ENCODE measurements around the gene FGFBP2. TPM values are rescaled to one million over a fixed set of nuclear protein-coding genes. Genes with fewer than 3 reads are reported as not detected.

The FGFBP2 gene
- total RNA-seq, 1 donor = 0.36 TPM

DNA sequence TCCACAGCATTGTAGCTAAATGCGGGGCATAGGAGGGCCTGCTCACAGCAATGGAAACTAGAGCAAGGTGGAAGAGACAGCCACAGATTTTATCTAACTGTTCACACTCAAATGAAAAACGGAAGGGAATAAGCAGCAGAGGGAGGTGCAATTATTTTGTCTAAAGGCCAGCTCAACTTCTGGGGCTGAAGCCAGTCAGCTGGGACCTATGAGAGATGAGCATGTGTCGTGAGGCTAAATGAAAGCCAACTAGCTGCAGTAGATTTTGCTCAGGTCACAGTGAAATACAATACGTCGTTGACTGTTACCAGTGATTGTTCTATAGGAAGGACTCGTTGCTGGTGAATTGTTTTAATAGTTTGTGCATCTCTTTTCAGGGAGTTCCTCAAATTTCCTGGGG is 26.4 kb upstream of the FGFBP2 start:
- Histone ChIP-seq H3K4me2 (ENCODE audit: insufficient read depth, low read length) (no peak overlapping the region), H3K79me2 (ENCODE audit: insufficient read depth, low read length) (no peaks in the 10 kb centered on the region), H3K27ac (ENCODE audit: low read depth, low read length) (no peak overlapping the region), H3K4me3 (ENCODE audit: insufficient read depth, low read length) (no peak overlapping the region), H2AFZ (ENCODE audit: low read length) (no peak overlapping the region), H3K36me3 (ENCODE audit: insufficient read depth, low read length) (no peaks in the 10 kb centered on the region), H4K20me1 (ENCODE audit: insufficient read depth, low read length) (no peaks in the 10 kb centered on the region), H3K4me1 (ENCODE audit: insufficient read depth, low read length) (no peaks in the 10 kb centered on the region), H3K9me3 (ENCODE audit: low read depth, low read length) (no peaks in the 10 kb centered on the region), H3K27me3 (ENCODE audit: insufficient read depth, low read length) (peaks cover 36% of the 10 kb centered on the region)
- DNase-seq (ENCODE audit: insufficient read length, low spot score, missing footprints) = no peak
- TF ChIP-seq, protein P1, sequence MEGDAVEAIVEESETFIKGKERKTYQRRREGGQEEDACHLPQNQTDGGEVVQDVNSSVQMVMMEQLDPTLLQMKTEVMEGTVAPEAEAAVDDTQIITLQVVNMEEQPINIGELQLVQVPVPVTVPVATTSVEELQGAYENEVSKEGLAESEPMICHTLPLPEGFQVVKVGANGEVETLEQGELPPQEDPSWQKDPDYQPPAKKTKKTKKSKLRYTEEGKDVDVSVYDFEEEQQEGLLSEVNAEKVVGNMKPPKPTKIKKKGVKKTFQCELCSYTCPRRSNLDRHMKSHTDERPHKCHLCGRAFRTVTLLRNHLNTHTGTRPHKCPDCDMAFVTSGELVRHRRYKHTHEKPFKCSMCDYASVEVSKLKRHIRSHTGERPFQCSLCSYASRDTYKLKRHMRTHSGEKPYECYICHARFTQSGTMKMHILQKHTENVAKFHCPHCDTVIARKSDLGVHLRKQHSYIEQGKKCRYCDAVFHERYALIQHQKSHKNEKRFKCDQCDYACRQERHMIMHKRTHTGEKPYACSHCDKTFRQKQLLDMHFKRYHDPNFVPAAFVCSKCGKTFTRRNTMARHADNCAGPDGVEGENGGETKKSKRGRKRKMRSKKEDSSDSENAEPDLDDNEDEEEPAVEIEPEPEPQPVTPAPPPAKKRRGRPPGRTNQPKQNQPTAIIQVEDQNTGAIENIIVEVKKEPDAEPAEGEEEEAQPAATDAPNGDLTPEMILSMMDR (IDR thresholded peaks at IDR 0.05; ENCODE audit: extremely low read depth, low read depth, low read length) = no peak

DNA sequence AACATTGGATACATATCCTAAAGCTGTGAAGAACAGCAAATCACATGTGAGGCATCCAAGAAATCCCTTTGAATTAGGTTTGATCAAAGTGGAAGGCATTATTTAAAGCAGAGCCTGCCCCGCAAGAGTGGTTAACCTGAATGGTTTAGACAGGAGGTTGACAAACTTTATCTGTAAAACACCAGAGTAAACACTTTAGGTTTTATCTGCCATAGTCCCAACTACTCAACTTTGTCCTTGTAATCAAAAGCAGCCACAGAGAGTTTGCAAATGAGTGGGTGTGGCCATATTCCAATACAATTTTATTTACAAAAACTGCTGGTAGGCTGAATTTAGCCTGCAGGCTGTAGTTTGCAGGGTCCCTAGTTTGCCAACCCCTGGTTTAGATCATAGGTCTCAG is 25.2 kb upstream of the FGFBP2 start:
- no peak overlapping the region for H3K4me3 ChIP-seq (ENCODE audit: insufficient read depth, low read length)
- H3K27me3 ChIP-seq (ENCODE audit: insufficient read depth, low read length) = peaks cover 27% of the 10 kb centered on the region
- H3K27ac ChIP-seq (ENCODE audit: low read depth, low read length) = no peak overlapping the region
- TF ChIP-seq, protein P1 (IDR thresholded peaks at IDR 0.05; ENCODE audit: extremely low read depth, low read depth, low read length) = no peak
- H3K4me1 ChIP-seq (ENCODE audit: insufficient read depth, low read length) = peaks cover 4% of the 10 kb centered on the region
- DNase-seq (ENCODE audit: insufficient read length, low spot score, missing footprints) = no peak
- H3K9me3 ChIP-seq (ENCODE audit: low read depth, low read length) = no peaks in the 10 kb centered on the region
- no peaks in the 10 kb centered on the region for H4K20me1 ChIP-seq (ENCODE audit: insufficient read depth, low read length)
- H3K36me3 ChIP-seq (ENCODE audit: insufficient read depth, low read length) = no peaks in the 10 kb centered on the region
- H3K4me2 ChIP-seq (ENCODE audit: insufficient read depth, low read length) = no peak overlapping the region
- H3K79me2 ChIP-seq (ENCODE audit: insufficient read depth, low read length) = no peaks in the 10 kb centered on the region
- H2AFZ ChIP-seq (ENCODE audit: low read length) = no peak overlapping the region

DNA sequence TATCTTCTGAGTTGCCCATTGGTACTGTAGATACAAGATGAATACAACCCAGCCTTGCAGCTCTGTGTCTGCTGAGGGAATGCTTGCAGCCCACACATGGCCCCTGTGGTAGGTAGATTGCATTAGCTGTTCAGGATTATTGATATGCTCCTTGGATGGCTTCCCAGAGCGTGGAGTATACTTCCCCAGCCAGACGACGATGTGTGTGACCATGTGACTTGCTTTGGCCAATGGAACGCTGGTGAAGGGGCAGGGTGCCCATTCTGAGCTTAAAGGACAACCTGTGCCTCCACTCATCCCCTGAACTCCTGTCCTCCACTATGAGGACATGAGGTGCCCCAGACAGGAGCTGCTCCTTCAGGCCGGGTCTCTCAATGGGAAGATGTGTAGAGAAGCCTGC is 23.9 kb upstream of the FGFBP2 start:
- H3K27me3 ChIP-seq (ENCODE audit: insufficient read depth, low read length) = peaks cover 30% of the 10 kb centered on the region
- no peak overlapping the region for H2AFZ ChIP-seq (ENCODE audit: low read length)
- H4K20me1 ChIP-seq (ENCODE audit: insufficient read depth, low read length) = no peaks in the 10 kb centered on the region
- no peak overlapping the region for H3K4me2 ChIP-seq (ENCODE audit: insufficient read depth, low read length)
- TF ChIP-seq, protein P1 (IDR thresholded peaks at IDR 0.05; ENCODE audit: extremely low read depth, low read depth, low read length) = no peak
- H3K9me3 ChIP-seq (ENCODE audit: low read depth, low read length) = no peaks in the 10 kb centered on the region
- no peak overlapping the region for H3K27ac ChIP-seq (ENCODE audit: low read depth, low read length)
- peaks cover 4% of the 10 kb centered on the region for H3K4me1 ChIP-seq (ENCODE audit: insufficient read depth, low read length)
- no peaks in the 10 kb centered on the region for H3K36me3 ChIP-seq (ENCODE audit: insufficient read depth, low read length)
- no peaks in the 10 kb centered on the region for H3K79me2 ChIP-seq (ENCODE audit: insufficient read depth, low read length)
- H3K4me3 ChIP-seq (ENCODE audit: insufficient read depth, low read length) = no peak overlapping the region
- no peak for DNase-seq (ENCODE audit: insufficient read length, low spot score, missing footprints)

DNA sequence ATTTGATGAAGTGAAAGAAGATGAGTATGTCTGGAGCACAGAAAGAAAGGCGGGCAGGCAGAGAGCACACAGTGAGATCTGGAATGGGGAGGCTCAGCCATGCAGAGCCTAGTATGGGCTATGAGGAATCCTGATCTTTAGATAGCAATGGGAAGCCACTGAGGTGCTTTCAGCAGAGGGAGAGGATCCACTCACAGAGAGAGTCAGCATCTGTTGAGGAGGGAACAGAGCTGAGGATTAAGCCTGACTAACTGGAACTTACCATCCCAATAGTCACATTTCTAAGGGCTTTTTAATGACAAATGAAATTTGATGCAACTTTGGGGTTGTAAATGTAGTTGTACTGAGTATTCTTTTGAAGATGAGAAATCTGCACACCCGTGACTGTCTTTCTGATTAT is 20.6 kb upstream of the FGFBP2 start:
- Histone ChIP-seq H3K9me3 (ENCODE audit: low read depth, low read length) (no peaks in the 10 kb centered on the region), H3K4me2 (ENCODE audit: insufficient read depth, low read length) (no peak overlapping the region)
- no peak for DNase-seq (ENCODE audit: insufficient read length, low spot score, missing footprints)

More for the DNA sequence above, 20.6 kb upstream of the FGFBP2 start:
- no peaks in the 10 kb centered on the region for H3K79me2 ChIP-seq (ENCODE audit: insufficient read depth, low read length)
- H3K4me1 ChIP-seq (ENCODE audit: insufficient read depth, low read length) = peaks cover 4% of the 10 kb centered on the region
- no peaks in the 10 kb centered on the region for H3K36me3 ChIP-seq (ENCODE audit: insufficient read depth, low read length)
- H2AFZ ChIP-seq (ENCODE audit: low read length) = no peak overlapping the region
- H3K27me3 ChIP-seq (ENCODE audit: insufficient read depth, low read length) = peaks cover 25% of the 10 kb centered on the region
- H3K4me3 ChIP-seq (ENCODE audit: insufficient read depth, low read length) = no peak overlapping the region
- H3K27ac ChIP-seq (ENCODE audit: low read depth, low read length) = no peak overlapping the region
- no peaks in the 10 kb centered on the region for H4K20me1 ChIP-seq (ENCODE audit: insufficient read depth, low read length)
- TF ChIP-seq, protein P1 (IDR thresholded peaks at IDR 0.05; ENCODE audit: extremely low read depth, low read depth, low read length) = no peak

All from osteoblast (primary cell).